ENCODE data around the gene CYP2U1.

CYP2U1 gene

GRCh38 chr4:107989162-107989536 is 57.8 kb downstream of the CYP2U1 start:
- DNase-seq (ENCODE audit: low read depth, low spot score): no peak
- H3K4me3 ChIP-seq (ENCODE audit: low read depth, low read length): peak overlapping the region; percentile 95
- no peak for TF ChIP-seq CTCF (IDR thresholded peaks at IDR 0.05; ENCODE audit: insufficient read depth, low read length, missing control alignments)
- CTCF ChIA-PET: interaction anchor here (1.9 kb wide), 1 partner anchor 30 kb away, joined by 4 read pairs; no protein-coding TSS in a partner anchor
- POLR2A ChIA-PET: no interaction called here

GRCh38 chr4:107989537-107990386 is 58.4 kb downstream of the CYP2U1 start, which contains the start of gene HADH:
Gene HADH (plus strand): TSS chr4:107989889. CDS start chr4:107989933, 44 bp downstream.
- ChIA-PET POLR2A (no interaction called here), CTCF (interaction anchor here (1.9 kb wide), 1 partner anchor 29 kb away, joined by 4 read pairs; no protein-coding TSS in a partner anchor)
- DNase-seq (ENCODE audit: low read depth, low spot score): peak; percentile 21
- peak within 1 kb of the TSS; percentile 95 for H3K4me3 ChIP-seq (ENCODE audit: low read depth, low read length)
- TF ChIP-seq CTCF (IDR thresholded peaks at IDR 0.05; ENCODE audit: insufficient read depth, low read length, missing control alignments): no peak

- POLR2A ChIA-PET: interaction anchor here (0.6 kb wide), 1 partner anchor 79 kb away, joined by 3 read pairs; no protein-coding TSS in a partner anchor
- CTCF ChIA-PET: interaction anchor here (0.8 to 2.1 kb wide), 4 partner anchors 11 to 27 kb away, joined by 3 to 7 read pairs (median 4); no protein-coding TSS in a partner anchor
- no peak for DNase-seq (ENCODE audit: low read depth, low spot score)
- no peak for TF ChIP-seq CTCF (IDR thresholded peaks at IDR 0.05; ENCODE audit: insufficient read depth, low read length, missing control alignments)
- H3K4me3 ChIP-seq (ENCODE audit: low read depth, low read length): no peak overlapping the region
These were observed 60.7 kb downstream of the CYP2U1 start for GRCh38 chr4:107991945-107992630.

- TF ChIP-seq CTCF (IDR thresholded peaks at IDR 0.05; ENCODE audit: insufficient read depth, low read length, missing control alignments): no peak
- POLR2A ChIA-PET: no interaction called here
- H3K4me3 ChIP-seq (ENCODE audit: low read depth, low read length): no peak overlapping the region
- no peak for DNase-seq (ENCODE audit: low read depth, low spot score)
- CTCF ChIA-PET: interaction anchor here (1.0 to 1.1 kb wide), 2 partner anchors 22 to 25 kb away, joined by 3 to 4 read pairs; no protein-coding TSS in a partner anchor
These were observed 62.6 kb downstream of the CYP2U1 start for GRCh38 chr4:107993969-107994368.

- ChIA-PET CTCF (interaction anchor here (1.0 kb wide), 1 partner anchor 24 kb away, joined by 4 read pairs; no protein-coding TSS in a partner anchor), POLR2A (no interaction called here)
- TF ChIP-seq CTCF (IDR thresholded peaks at IDR 0.05; ENCODE audit: insufficient read depth, low read length, missing control alignments): no peak
- DNase-seq (ENCODE audit: low read depth, low spot score): no peak
- H3K4me3 ChIP-seq (ENCODE audit: low read depth, low read length): no peak overlapping the region
These were observed 63.5 kb downstream of the CYP2U1 start for GRCh38 chr4:107994894-107995293.

All from AG04449 (cell line).